ENCODE data around the gene STK32B. TPM values are rescaled to one million over a fixed set of nuclear protein-coding genes. Genes with fewer than 3 reads are reported as not detected.

The STK32B gene
- total RNA-seq, 1 donor from 2014 or later: 46.9 TPM

DNA sequence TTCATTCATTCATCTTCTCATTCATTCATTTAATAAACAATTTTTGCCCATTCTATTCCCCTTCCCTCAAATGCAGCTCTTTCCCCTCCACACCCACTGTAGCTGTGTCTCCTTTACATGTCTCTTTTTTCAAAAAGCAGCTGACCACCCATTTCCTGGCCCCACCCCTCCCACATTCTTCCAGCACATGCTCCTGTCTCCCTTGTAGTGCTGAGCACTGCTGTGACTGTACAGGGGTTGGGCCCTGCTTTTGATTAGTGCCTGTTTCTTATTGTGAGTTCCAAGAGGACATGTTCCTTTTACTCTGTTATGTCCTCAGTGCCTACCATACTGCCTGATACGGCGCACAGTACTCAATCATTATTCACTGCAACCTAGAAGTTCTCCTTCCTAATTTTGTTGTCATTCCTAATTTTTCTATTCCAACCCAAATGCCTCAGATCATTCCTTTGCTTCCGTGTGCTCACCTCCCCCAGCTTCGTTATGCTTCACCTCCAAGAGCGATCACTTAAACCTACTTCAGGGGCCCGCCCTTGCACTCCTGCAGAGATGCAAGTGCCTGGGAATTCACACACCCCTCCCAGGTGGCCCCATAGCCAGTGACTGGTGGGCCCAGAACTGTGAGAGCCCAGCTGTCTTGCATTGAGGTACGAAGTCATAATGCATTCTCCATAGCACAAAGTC is 152.2 kb downstream of the STK32B start:
- no peak overlapping the region for H3K4me3 Mint-ChIP-seq (ENCODE audit: unreplicated experiment)
- no peak for DNase-seq (ENCODE audit: extremely low spot score, unreplicated experiment)
- H3K9me3 Mint-ChIP-seq (ENCODE audit: unreplicated experiment): no peaks in the 10 kb centered on the region
- peaks cover 1% of the 10 kb centered on the region for H3K36me3 Mint-ChIP-seq (ENCODE audit: unreplicated experiment)
- peak overlapping the region; percentile 8 for H3K27ac Mint-ChIP-seq (ENCODE audit: unreplicated experiment)
- H3K4me1 Mint-ChIP-seq (ENCODE audit: unreplicated experiment): peaks cover 48% of the 10 kb centered on the region
- H3K27me3 Mint-ChIP-seq (ENCODE audit: unreplicated experiment): no peaks in the 10 kb centered on the region
- TF ChIP-seq, protein P1, sequence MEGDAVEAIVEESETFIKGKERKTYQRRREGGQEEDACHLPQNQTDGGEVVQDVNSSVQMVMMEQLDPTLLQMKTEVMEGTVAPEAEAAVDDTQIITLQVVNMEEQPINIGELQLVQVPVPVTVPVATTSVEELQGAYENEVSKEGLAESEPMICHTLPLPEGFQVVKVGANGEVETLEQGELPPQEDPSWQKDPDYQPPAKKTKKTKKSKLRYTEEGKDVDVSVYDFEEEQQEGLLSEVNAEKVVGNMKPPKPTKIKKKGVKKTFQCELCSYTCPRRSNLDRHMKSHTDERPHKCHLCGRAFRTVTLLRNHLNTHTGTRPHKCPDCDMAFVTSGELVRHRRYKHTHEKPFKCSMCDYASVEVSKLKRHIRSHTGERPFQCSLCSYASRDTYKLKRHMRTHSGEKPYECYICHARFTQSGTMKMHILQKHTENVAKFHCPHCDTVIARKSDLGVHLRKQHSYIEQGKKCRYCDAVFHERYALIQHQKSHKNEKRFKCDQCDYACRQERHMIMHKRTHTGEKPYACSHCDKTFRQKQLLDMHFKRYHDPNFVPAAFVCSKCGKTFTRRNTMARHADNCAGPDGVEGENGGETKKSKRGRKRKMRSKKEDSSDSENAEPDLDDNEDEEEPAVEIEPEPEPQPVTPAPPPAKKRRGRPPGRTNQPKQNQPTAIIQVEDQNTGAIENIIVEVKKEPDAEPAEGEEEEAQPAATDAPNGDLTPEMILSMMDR (IDR thresholded peaks at IDR 0.05): no peak

DNA sequence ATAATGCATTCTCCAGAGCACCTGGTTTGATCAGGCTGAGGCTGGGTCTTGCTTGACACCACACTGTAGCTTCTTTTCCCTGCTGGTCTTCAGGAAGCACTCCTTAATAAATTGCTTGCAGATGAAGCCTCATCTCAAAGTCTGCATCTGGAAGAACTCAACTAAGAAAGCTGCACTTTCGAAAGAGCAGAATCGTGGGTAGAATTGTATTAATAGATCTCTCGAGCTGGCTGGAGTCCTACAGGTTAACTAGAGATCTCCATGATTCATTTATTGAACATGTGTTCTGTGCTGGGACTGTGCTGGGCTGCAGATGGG is 152.7 kb downstream of the STK32B start:
- TF ChIP-seq, protein P1 (IDR thresholded peaks at IDR 0.05): no peak
- Mint-ChIP-seq H3K9me3 (ENCODE audit: unreplicated experiment) (no peaks in the 10 kb centered on the region), H3K27me3 (ENCODE audit: unreplicated experiment) (no peaks in the 10 kb centered on the region), H3K36me3 (ENCODE audit: unreplicated experiment) (peaks cover 3% of the 10 kb centered on the region), H3K4me1 (ENCODE audit: unreplicated experiment) (peaks cover 48% of the 10 kb centered on the region), H3K4me3 (ENCODE audit: unreplicated experiment) (no peak overlapping the region), H3K27ac (ENCODE audit: unreplicated experiment) (peak overlapping the region; percentile 27)
- no peak for DNase-seq (ENCODE audit: extremely low spot score, unreplicated experiment)

DNA sequence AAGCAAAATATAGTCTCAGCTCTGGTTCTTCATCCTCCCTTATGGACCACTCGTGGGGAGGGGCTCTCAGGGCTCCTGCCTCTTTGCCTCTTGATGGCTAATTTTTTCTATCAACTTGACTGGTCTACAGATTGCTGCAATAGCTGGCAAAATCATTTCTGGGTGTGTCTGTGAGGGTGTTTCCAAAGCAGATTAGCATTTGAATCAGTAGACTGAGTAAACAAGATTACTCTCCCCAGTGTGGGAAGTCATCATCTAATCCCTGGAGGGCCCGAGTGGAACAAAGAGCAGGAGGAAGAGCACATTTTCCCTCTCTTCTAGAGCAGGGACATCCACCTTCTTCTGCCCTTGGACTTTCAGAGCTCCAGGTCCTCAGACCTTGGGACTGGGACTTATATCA is 153.5 kb downstream of the STK32B start:
- Mint-ChIP-seq H3K27me3 (ENCODE audit: unreplicated experiment) (no peaks in the 10 kb centered on the region), H3K9me3 (ENCODE audit: unreplicated experiment) (no peaks in the 10 kb centered on the region), H3K27ac (ENCODE audit: unreplicated experiment) (peak overlapping the region; percentile 64), H3K4me3 (ENCODE audit: unreplicated experiment) (no peak overlapping the region), H3K36me3 (ENCODE audit: unreplicated experiment) (peaks cover 4% of the 10 kb centered on the region), H3K4me1 (ENCODE audit: unreplicated experiment) (peaks cover 43% of the 10 kb centered on the region)
- TF ChIP-seq, protein P1 (IDR thresholded peaks at IDR 0.05): no peak
- no peak for DNase-seq (ENCODE audit: extremely low spot score, unreplicated experiment)

DNA sequence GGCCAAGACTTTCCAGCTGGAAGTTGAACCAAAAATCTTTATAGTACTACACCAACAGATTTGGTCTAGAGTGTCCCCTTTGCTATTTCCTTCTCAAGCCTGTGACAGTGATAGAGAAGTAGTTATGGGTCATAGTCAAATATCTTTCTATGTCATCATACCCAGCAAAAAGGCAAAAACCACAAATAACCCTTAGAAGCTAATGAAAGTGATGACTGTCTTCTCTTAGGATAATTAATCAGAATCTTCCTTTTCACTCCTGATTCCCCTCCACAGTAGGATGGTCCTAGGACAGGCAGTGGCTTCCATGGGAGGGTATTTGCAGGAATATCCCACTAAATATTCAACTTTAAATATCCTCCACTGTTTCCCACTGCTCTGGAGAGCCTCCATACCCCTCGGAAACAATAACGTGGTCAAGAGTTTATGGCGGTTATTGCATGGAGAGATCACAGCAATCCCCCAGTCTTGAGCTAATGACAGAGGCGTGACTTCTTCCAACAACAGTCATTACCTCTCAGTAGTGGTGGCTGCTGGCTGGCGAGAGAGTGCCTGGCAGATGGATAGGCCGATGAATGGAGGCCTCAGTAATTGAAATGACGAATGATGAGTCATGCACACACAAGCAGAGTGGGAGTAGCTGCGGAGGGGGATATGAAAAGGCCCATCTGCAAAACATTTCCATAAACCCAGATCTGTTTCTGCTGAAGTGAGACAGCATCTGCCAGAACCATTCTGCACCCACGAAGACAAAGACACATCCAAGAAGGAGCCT is 154.9 kb downstream of the STK32B start:
- peaks cover 49% of the 10 kb centered on the region for H3K4me1 Mint-ChIP-seq (ENCODE audit: unreplicated experiment)
- peak overlapping the region; percentile 83 for H3K27ac Mint-ChIP-seq (ENCODE audit: unreplicated experiment)
- no peaks in the 10 kb centered on the region for H3K27me3 Mint-ChIP-seq (ENCODE audit: unreplicated experiment)
- peak overlapping the region; percentile 23 for H3K4me3 Mint-ChIP-seq (ENCODE audit: unreplicated experiment)
- TF ChIP-seq, protein P1 (IDR thresholded peaks at IDR 0.05): no peak
- no peaks in the 10 kb centered on the region for H3K9me3 Mint-ChIP-seq (ENCODE audit: unreplicated experiment)
- H3K36me3 Mint-ChIP-seq (ENCODE audit: unreplicated experiment): peaks cover 6% of the 10 kb centered on the region
- DNase-seq (ENCODE audit: extremely low spot score, unreplicated experiment): no peak

DNA sequence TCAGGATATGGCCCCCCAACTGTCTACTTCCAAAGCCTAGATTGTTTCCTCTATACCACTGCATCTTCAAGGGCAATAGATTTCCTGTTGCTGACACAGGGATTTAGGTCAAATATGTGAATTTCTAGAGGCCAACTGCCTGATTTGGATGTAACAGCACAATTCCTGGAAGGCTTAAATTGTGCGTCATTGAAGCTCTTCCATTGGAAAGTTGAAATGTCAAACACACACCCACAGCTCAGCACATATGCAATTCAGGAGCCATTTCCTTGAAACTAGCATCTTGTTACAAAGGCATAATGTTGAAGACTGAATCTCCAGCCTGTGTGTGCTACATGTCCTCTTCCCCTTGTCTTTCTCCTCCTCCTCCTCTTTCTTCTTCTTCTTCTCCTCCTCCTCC is 158.6 kb downstream of the STK32B start:
- H3K4me3 Mint-ChIP-seq (ENCODE audit: unreplicated experiment): no peak overlapping the region
- TF ChIP-seq, protein P1 (IDR thresholded peaks at IDR 0.05): no peak
- H3K4me1 Mint-ChIP-seq (ENCODE audit: unreplicated experiment): peaks cover 49% of the 10 kb centered on the region
- DNase-seq (ENCODE audit: extremely low spot score, unreplicated experiment): no peak
- H3K36me3 Mint-ChIP-seq (ENCODE audit: unreplicated experiment): peaks cover 6% of the 10 kb centered on the region
- H3K27me3 Mint-ChIP-seq (ENCODE audit: unreplicated experiment): no peaks in the 10 kb centered on the region
- no peaks in the 10 kb centered on the region for H3K9me3 Mint-ChIP-seq (ENCODE audit: unreplicated experiment)
- H3K27ac Mint-ChIP-seq (ENCODE audit: unreplicated experiment): no peak overlapping the region
